GM18526 (cell line): ENCODE data around the gene TEX12.

Source experiments
- POLR2A ChIP-seq: IDR thresholded peaks from 3 replicates; pipeline ENCODE4 v1.6.1; 2011; ENCODE audit not compliant: insufficient read length; ENCODE audit errors: extremely low read depth

Gene TEX12, protein sequence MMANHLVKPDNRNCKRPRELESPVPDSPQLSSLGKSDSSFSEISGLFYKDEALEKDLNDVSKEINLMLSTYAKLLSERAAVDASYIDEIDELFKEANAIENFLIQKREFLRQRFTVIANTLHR

GRCh38 chr11:112167145-112167544, at the start of gene TEX12:
TSS of gene TEX12 (plus strand) at chr11:112167372. CDS start at chr11:112169269, 1,897 bp downstream.
- TF ChIP-seq POLR2A, result no peak

GRCh38 chr11:112118176-112118575, 49.0 kb upstream of the TEX12 start:
- TF ChIP-seq POLR2A, result no peak

DNA sequence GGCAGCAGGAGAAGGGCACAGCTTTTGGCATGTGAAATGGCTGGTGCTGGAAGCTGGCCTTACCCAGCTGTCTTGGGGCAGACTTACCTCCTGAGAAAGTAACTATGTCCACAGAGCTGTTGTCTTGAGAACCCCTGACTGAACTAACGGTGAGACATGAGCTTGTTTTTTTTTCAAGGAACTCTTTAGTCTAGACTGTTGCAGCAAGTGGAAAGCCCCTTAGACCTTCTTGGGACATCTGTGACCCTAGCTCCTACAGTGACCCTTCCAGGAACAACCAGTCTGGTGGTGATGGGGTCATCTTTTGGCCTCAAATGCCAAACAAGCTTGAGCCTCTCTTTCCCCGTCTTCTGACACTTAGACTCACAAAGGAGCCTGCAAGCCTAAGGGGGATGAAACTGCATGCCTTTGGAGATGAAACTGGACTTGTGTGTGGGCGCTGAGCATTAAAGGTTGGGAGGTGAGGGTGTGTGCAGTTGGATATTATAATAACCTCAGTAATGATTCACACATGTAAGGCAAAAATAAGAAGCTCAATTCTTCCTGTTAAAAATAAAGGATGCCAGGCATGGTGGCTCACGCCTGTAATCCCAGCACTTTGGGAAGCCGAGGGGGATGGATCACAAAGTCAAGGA, 45.1 kb upstream of the TEX12 start:
- no peak for TF ChIP-seq POLR2A

DNA sequence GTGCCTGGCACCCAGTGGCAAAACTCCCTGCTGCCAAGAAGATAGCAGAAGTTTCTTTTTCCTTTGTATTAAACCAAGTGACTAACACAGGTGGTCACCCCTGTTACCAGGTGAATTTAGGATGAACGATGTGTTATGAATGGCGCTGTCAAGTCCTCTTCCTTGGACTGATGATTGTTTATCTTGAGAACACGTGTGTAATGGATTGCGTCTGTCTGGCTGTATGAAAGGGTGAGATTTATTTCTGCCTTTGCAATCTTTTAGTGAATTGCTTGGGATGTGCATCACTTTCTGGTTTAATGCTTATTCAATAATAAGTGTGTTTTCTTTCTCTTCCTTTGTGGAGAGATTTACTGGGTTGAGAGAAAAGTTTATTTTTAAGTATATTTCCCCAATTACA, 44.0 kb upstream of the TEX12 start:
- no peak for TF ChIP-seq POLR2A

- no peak for TF ChIP-seq POLR2A
Observed at GRCh38 chr11:112127056-112127455, 40.1 kb upstream of the TEX12 start.

- TF ChIP-seq POLR2A, result no peak
Observed at GRCh38 chr11:112128483-112129121, 38.6 kb upstream of the TEX12 start.

DNA sequence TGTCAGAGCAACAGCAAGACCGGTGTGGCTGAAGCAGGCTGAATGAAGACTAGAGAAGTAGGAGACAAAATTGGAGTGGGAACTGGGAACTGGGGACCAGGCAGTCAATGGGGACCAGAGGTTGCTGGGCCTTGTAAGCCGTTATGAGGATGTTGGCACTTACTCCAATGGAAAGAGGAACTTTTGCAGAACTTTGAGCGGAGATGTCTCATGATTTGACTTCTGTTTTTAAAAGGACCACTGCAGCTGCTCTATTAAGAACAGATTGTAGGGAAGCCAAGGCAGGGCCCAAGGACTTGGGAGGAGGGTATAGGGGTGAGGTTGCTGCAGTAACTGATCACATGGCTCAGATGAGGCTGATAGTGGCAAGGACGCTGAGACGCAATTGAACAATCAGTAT, 37.5 kb upstream of the TEX12 start:
- no peak for TF ChIP-seq POLR2A

DNA sequence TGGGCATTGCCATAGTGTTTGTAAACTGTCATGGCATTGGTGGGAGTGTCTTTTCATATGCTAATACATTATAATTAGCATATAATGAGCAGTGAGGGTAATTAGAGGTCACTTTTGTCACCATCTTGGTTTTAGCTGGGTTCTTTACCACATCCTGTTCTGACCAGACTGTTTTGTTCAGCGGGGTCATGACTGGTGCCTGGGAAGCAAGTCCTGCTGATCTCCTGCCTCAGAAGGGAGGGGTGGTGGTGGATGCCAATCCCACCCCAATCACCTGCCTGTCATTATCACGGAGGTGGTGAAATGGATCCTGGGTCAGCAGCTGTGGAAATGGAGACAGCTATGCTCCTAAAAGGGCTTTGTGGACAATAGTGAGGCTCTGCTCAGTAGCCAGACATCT, 34.4 kb upstream of the TEX12 start:
- TF ChIP-seq POLR2A, result no peak

GRCh38 chr11:112134473-112134872, 32.7 kb upstream of the TEX12 start:
- no peak for TF ChIP-seq POLR2A

GRCh38 chr11:112143597-112143996, 23.6 kb upstream of the TEX12 start:
- no peak for TF ChIP-seq POLR2A

DNA sequence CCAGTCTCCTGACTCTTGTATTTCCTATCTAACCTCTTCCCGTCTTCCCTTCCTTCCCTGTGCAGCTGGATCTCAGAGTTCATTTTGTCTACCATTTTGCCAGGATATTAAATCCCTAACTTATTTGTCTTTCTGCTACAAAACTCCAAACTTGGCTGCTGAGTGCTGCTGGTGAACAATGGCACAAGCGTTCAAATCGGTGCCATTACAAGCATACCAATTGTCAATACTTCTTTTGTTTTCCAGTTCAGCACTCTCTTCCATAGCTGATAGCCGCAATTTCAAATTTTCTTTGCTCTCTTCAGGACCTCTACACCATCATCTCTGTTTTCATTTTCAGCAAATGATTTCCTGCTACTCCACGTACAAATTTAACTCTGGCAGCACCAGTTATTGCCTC, 16.7 kb upstream of the TEX12 start:
- TF ChIP-seq POLR2A, result no peak

GRCh38 chr11:112156153-112156955, 10.8 kb upstream of the TEX12 start:
- TF ChIP-seq POLR2A, result no peak

DNA sequence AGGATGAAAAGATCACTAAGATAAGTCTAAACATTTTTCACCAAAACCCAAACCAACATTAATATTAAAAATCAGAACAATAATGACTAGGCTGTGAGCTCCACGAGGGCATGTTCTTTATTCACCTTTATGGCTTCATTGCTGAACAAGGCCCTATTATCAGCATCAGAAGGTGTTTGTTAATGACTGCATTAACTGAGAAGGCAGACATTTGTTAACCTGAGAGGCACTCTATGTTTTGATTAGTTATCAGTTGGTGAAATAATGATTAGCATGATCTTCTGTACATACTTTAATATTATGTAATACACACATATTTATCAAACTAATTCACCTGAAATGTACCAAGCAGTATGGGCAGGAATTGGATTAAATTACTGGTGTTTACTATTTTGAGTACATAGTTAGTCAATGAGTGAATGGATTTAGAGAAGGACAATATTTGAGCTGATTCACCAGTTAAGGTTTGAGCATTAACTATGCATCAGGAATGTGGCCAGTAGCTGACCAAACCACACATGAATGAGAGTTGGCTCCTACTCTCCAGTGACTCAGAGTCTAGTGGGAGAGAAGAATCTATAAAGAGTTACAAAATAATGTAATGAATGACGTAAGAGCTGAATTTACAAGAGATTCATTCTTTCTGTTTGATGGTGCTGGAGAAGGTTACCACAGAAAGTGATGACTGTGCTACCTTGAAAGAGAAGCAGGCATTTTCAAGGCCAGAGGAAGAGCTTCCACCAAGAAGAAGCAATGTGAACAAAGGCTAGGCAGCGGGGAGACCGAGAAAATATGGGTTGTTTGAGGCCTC, 10.0 kb upstream of the TEX12 start:
- no peak for TF ChIP-seq POLR2A

- TF ChIP-seq POLR2A, result no peak
Observed at GRCh38 chr11:112159098-112160065, 7.8 kb upstream of the TEX12 start.
